Thyroid gland (tissue), 4 donors: ENCODE data around the gene CYP24A1. TPM values are rescaled to one million over a fixed set of nuclear protein-coding genes. Genes with fewer than 3 reads are reported as not detected.

Experiments used
- DNase-seq, 2 donors: peaks; one replicate each; pipeline ENCODE4 v3.0.0-alpha.2; 2019
- H3K27ac ChIP-seq, 3 donors: fragments of 200-600 bp; sonication (generic); 1 replicate in 2 of 3; 2 replicates in 1 of 3; pipeline ENCODE4 v1.5.1; 2016 to 2019; ENCODE audit warnings: mild to moderate bottlenecking in 1 of 3, moderate library complexity in 1 of 3
- H3K27me3 ChIP-seq: fragments of 200-600 bp; sonication (generic); one replicate; pipeline ENCODE4 v1.5.1; 2019
- H3K36me3 ChIP-seq, 2 donors: fragments of 200-600 bp; sonication (generic); one replicate each; pipeline ENCODE4 v1.5.1; 2016 to 2019
- H3K4me1 ChIP-seq, 2 donors: fragments of 200-600 bp; sonication (generic); one replicate each; pipeline ENCODE4 v1.5.1; 2017 to 2019
- H3K4me3 ChIP-seq, 3 donors: fragments of 200-600 bp; sonication (generic); replicated peaks in 1 of 3; 1 replicate in 2 of 3; 2 replicates in 1 of 3; pipeline ENCODE4 v1.5.1; 2016; ENCODE audit warnings: mild to moderate bottlenecking in 1 of 3
- H3K9me3 ChIP-seq: fragments of 200-600 bp; sonication (generic); one replicate; pipeline ENCODE4 v1.5.1; 2017
- CTCF ChIP-seq, 6 experiments: fragments of 200-600 bp in 3 of 6; fragments of 450-650 bp in 3 of 6; sonication (generic) in 3 of 6; IDR thresholded peaks; one replicate each; pipeline ENCODE4 v1.5.1; 2016 to 2019; ENCODE audit warnings: antibody characterized with exemption in 6 of 6, mild to moderate bottlenecking in 2 of 6, inconsistent platforms in 1 of 6, moderate library complexity in 1 of 6
- POLR2A ChIP-seq, 2 donors: fragments of 450-650 bp; IDR thresholded peaks; one replicate each; pipeline ENCODE4 v1.6.1; 2017; ENCODE audit warnings: antibody characterized with exemption in 2 of 2, mild to moderate bottlenecking in 2 of 2, moderate library complexity in 1 of 2
- WGBS, 2 donors: methylation state at CpG; one replicate each; pipeline ENCODE4 v1.1.5; 2017; 5-methylcytosine and 5-hydroxymethylcytosine counted together
- intact Hi-C: fragments of 100-400 bp; cut with DNase I; formaldehyde crosslinking; loops from one replicate; pipeline ENCODE4 v1.15.1; 2023
- total RNA-seq, 4 donors: library from RNA; depleted of rRNA; stranded (reverse); fragments of >200 nt; gene quantifications; one replicate each; pipeline ENCODE4 v1.2.3, GENCODE V29; 2016

The CYP24A1 gene
- total RNA-seq, 4 donors from 2014 or later = 0.44 to 6.6 (median 0.67) TPM; not detected in 1

GRCh38 chr20:54161008-54161820, 12.6 kb downstream of the CYP24A1 start:
- no peaks in the 10 kb centered on the region for H3K9me3 ChIP-seq
- intact Hi-C loops = no loop called here
- TF ChIP-seq POLR2A (IDR thresholded peaks at IDR 0.05) (no peak), CTCF (IDR thresholded peaks at IDR 0.05) (no peak)
- H3K27ac ChIP-seq = no peak overlapping the region
- H3K36me3 ChIP-seq = no peaks in the 10 kb centered on the region
- no peaks in the 10 kb centered on the region for H3K4me1 ChIP-seq
- WGBS, 2 donors = 91 to 93% methylated on average over 9 of the region's 9 CpGs
- no peaks in the 10 kb centered on the region for H3K27me3 ChIP-seq
- no peak for DNase-seq
- H3K4me3 ChIP-seq = no peak overlapping the region

- intact Hi-C loops = no loop called here
- Histone ChIP-seq H3K9me3 (no peaks in the 10 kb centered on the region), H3K36me3 (no peaks in the 10 kb centered on the region), H3K4me1 (no peaks in the 10 kb centered on the region), H3K27me3 (no peaks in the 10 kb centered on the region), H3K4me3 (no peak overlapping the region), H3K27ac (no peak overlapping the region)
- no peak for DNase-seq
- TF ChIP-seq CTCF (IDR thresholded peaks at IDR 0.05) (no peak), POLR2A (IDR thresholded peaks at IDR 0.05) (no peak)
- 81 to 86% methylated on average over 7 of the region's 7 CpGs for WGBS, 2 donors
These were observed 13.4 kb downstream of the CYP24A1 start for GRCh38 chr20:54160065-54161007.

- Histone ChIP-seq H3K4me1 (no peaks in the 10 kb centered on the region), H3K4me3 (no peak overlapping the region), H3K9me3 (no peaks in the 10 kb centered on the region), H3K27ac (no peak overlapping the region), H3K27me3 (no peaks in the 10 kb centered on the region), H3K36me3 (no peaks in the 10 kb centered on the region)
- DNase-seq = no peak
- TF ChIP-seq POLR2A (IDR thresholded peaks at IDR 0.05) (no peak), CTCF (IDR thresholded peaks at IDR 0.05) (no peak)
- 92 to 93% methylated on average over 8 of the region's 8 CpGs for WGBS, 2 donors
- intact Hi-C loops = no loop called here
These were observed 14.8 kb downstream of the CYP24A1 start for GRCh38 chr20:54158856-54159418.

- Histone ChIP-seq H3K9me3 (no peaks in the 10 kb centered on the region), H3K36me3 (no peaks in the 10 kb centered on the region), H3K27me3 (no peaks in the 10 kb centered on the region), H3K4me3 (no peak overlapping the region), H3K27ac (no peak overlapping the region), H3K4me1 (no peaks in the 10 kb centered on the region)
- no peak for TF ChIP-seq CTCF (IDR thresholded peaks at IDR 0.05)
- no peak for TF ChIP-seq POLR2A (IDR thresholded peaks at IDR 0.05)
- DNase-seq = no peak
- intact Hi-C loops = no loop called here
- 60 to 71% methylated on average over 3 of the region's 3 CpGs for WGBS, 2 donors
These were observed 15.6 kb downstream of the CYP24A1 start for GRCh38 chr20:54158226-54158625.
